SK-N-SH (cell line): ENCODE results near the gene ADAMTSL5. TPM values are rescaled to one million over a fixed set of nuclear protein-coding genes. Genes with fewer than 3 reads are reported as not detected.

Experiments used
- CTCF ChIA-PET: fragments of 300-600, 350-600 bp; formaldehyde crosslinking; extraction: SDS; loops from one replicate; lab custom pipeline; 2021; lab: Yijun Ruan, JAX
- POLR2A ChIA-PET: fragments of 350-600 bp; sonication (Branson Sonifier 250); formaldehyde crosslinking; extraction: SDS; loops from one replicate; lab custom pipeline; 2020; ENCODE audit warnings: antibody characterized with exemption, inconsistent platforms; lab: Yijun Ruan, JAX
- DNase-seq: peaks from one replicate; pipeline ENCODE4 v3.0.0; 2012
- H2AFZ ChIP-seq: fragments of 200-600 bp; sonication (generic); 2 replicates; pipeline ENCODE4 v1.8.1; 2016; ENCODE audit warnings: antibody characterized with exemption, mild to moderate bottlenecking, low read depth
- H3F3A ChIP-seq: fragments of 200-600 bp; sonication (generic); replicated peaks from 2 replicates; pipeline ENCODE3; 2016; ENCODE audit warnings: antibody characterized with exemption, mild to moderate bottlenecking; ENCODE audit not compliant: insufficient read depth
- H3K27ac ChIP-seq, 2 experiments: fragments of 200-500 bp in 1 of 2; fragments of 200-600 bp in 1 of 2; sonication (Bioruptor generic) in 1 of 2; sonication (generic), shearing (Covaris generic) in 1 of 2; 2 replicates each; pipeline versions ENCODE4 v1.5.1 to v1.6.1; 2014 to 2016; ENCODE audit warnings: low read depth in 2 of 2, inconsistent platforms in 1 of 2, low read length in 1 of 2, mild to moderate bottlenecking in 1 of 2, mixed read lengths in 1 of 2
- H3K27me3 ChIP-seq: fragments of 200-600 bp; sonication (generic), shearing (Covaris generic); 2 replicates; pipeline ENCODE4 v1.6.1; 2016; ENCODE audit warnings: mixed run types; ENCODE audit not compliant: insufficient read depth
- H3K36me3 ChIP-seq, 2 experiments: fragments of 200-500 bp in 1 of 2; fragments of 200-600 bp in 1 of 2; sonication (Bioruptor generic) in 1 of 2; sonication (generic) in 1 of 2; replicated peaks in 1 of 2; 2 replicates each; pipeline versions ENCODE3 to v1.5.1; 2014 to 2016; ENCODE audit warnings: low read length in 1 of 2, mild to moderate bottlenecking in 1 of 2; ENCODE audit not compliant: insufficient read depth in 2 of 2, control insufficient read depth in 1 of 2
- H3K4me1 ChIP-seq, 2 experiments: fragments of 200-500 bp in 1 of 2; fragments of 200-600 bp in 1 of 2; sonication (Bioruptor generic) in 1 of 2; sonication (generic), shearing (Covaris generic) in 1 of 2; 2 replicates each; pipeline versions ENCODE4 v1.5.1 to v1.6.1; 2014 to 2016; ENCODE audit warnings: low read depth in 1 of 2, low read length in 1 of 2, mixed run types in 1 of 2; ENCODE audit not compliant: insufficient read depth in 2 of 2, control insufficient read depth in 1 of 2
- H3K4me2 ChIP-seq: fragments of 200-600 bp; sonication (generic), shearing (Covaris generic); 2 replicates; pipeline ENCODE4 v1.6.1; 2017; ENCODE audit warnings: mixed run types
- H3K4me3 ChIP-seq, 2 experiments: fragments of 200-500 bp in 1 of 2; fragments of 200-600 bp in 1 of 2; sonication (Bioruptor generic) in 1 of 2; sonication (generic), shearing (Covaris generic) in 1 of 2; 2 replicates each; pipeline versions ENCODE4 v1.5.1 to v1.8.1; 2014 to 2016; ENCODE audit warnings: low read depth in 2 of 2, inconsistent platforms in 1 of 2, low read length in 1 of 2, mild to moderate bottlenecking in 1 of 2, mixed read lengths in 1 of 2, moderate library complexity in 1 of 2
- H3K79me2 ChIP-seq: fragments of 200-600 bp; sonication (generic); 2 replicates; pipeline ENCODE4 v1.8.1; 2017; ENCODE audit warnings: mild to moderate bottlenecking; ENCODE audit not compliant: insufficient read depth
- H3K9ac ChIP-seq: fragments of 200-600 bp; sonication (generic); 2 replicates; pipeline ENCODE4 v1.6.1; 2017; ENCODE audit warnings: mixed run types
- H3K9me2 ChIP-seq: fragments of 200-600 bp; sonication (generic); 2 replicates; pipeline ENCODE4 v1.6.1; 2017; ENCODE audit warnings: mixed run types
- H3K9me3 ChIP-seq: fragments of 200-600 bp; sonication (generic); 2 replicates; pipeline ENCODE4 v1.6.1; 2017; ENCODE audit warnings: mixed run types, mild to moderate bottlenecking, moderate library complexity
- H4K20me1 ChIP-seq: fragments of 200-600 bp; sonication (generic); 2 replicates; pipeline ENCODE4 v1.6.1; 2017; ENCODE audit warnings: mild to moderate bottlenecking, mixed run types; ENCODE audit not compliant: insufficient read depth
- CHD2 ChIP-seq: fragments of 150-350 bp; IDR thresholded peaks from 2 replicates; pipeline ENCODE4 v1.6.1; 2018; ENCODE audit warnings: low read length; ENCODE audit not compliant: partially characterized antibody
- EZH2phosphoT487 ChIP-seq: fragments of 200-600 bp; sonication (generic); IDR thresholded peaks from 2 replicates; pipeline ENCODE4 v1.6.1; 2017; ENCODE audit warnings: low read depth, mixed run types, mild to moderate bottlenecking, antibody characterized with exemption, moderate library complexity, borderline replicate concordance
- FOXJ3 ChIP-seq: sonication (generic); formaldehyde crosslinking; IDR thresholded peaks from 2 replicates; pipeline ENCODE4 v1.5.1; 2020; ENCODE audit warnings: mild to moderate bottlenecking, missing genetic modification reagents
- FOXM1 ChIP-seq: IDR thresholded peaks from 2 replicates; pipeline ENCODE4 v1.4.0; 2012; ENCODE audit warnings: low read depth, mild to moderate bottlenecking
- GABPA ChIP-seq: IDR thresholded peaks from 2 replicates; pipeline ENCODE4 v1.4.0; 2012; ENCODE audit warnings: low read depth, mild to moderate bottlenecking
- JUND ChIP-seq: IDR thresholded peaks from 2 replicates; pipeline ENCODE4 v1.4.0; 2012
- NRF1 ChIP-seq: IDR thresholded peaks from 2 replicates; pipeline ENCODE4 v1.6.1; 2012; ENCODE audit warnings: low read depth, mild to moderate bottlenecking, low read length
- POLR2AphosphoS5 ChIP-seq: IDR thresholded peaks from 2 replicates; pipeline ENCODE4 v1.6.1; 2012; ENCODE audit warnings: low read depth, low read length
- RAD21 ChIP-seq: IDR thresholded peaks from 2 replicates; pipeline ENCODE4 v1.6.1; 2012; ENCODE audit warnings: mild to moderate bottlenecking, low read length
- RCOR1 ChIP-seq: fragments of 150-350 bp; IDR thresholded peaks from 2 replicates; pipeline ENCODE4 v1.6.1; 2017; ENCODE audit warnings: antibody characterized with exemption, low read length
- RFX5 ChIP-seq: IDR thresholded peaks from 2 replicates; pipeline ENCODE4 v1.6.1; 2012; ENCODE audit warnings: mild to moderate bottlenecking, improper control_type of control experiment, low read length
- RXRA ChIP-seq: IDR thresholded peaks from 2 replicates; pipeline ENCODE4 v1.4.0; 2012; ENCODE audit warnings: low read depth, mild to moderate bottlenecking, borderline replicate concordance
- SMC3 ChIP-seq: IDR thresholded peaks from 2 replicates; pipeline ENCODE4 v1.6.1; 2012; ENCODE audit warnings: low read depth, low read length, improper control_type of control experiment
- WGBS: methylation state at CpG from one replicate; pipeline ENCODE4 v1.1.6; 2017; ENCODE audit warnings: low lambda C conversion rate; 5-methylcytosine and 5-hydroxymethylcytosine counted together
- polyA plus RNA-seq, 3 experiments: library from polyadenylated mRNA; depleted of rRNA; stranded (reverse); fragments of >200 nt; gene quantifications; 2 replicates each; pipeline ENCODE4 v1.2.3, GENCODE V29; 2012
- TF ChIP-seq, protein P1 (sequence below): fragments of 200-600 bp; sonication (generic); IDR thresholded peaks from 2 replicates; pipeline ENCODE4 v1.6.1; 2017; ENCODE audit warnings: antibody characterized with exemption, mild to moderate bottlenecking, moderate library complexity
- TF ChIP-seq, protein P2 (sequence below): IDR thresholded peaks from 2 replicates; pipeline ENCODE4 v1.4.0; 2012; ENCODE audit warnings: low read depth
- TF ChIP-seq, protein P3 (sequence below): IDR thresholded peaks from 2 replicates; pipeline ENCODE4 v1.4.0; 2012; ENCODE audit warnings: low read depth, borderline replicate concordance
- TF ChIP-seq, protein P4 (sequence below): IDR thresholded peaks from 2 replicates; pipeline ENCODE4 v1.4.0; 2012; ENCODE audit warnings: low read depth, borderline replicate concordance

Gene ADAMTSL5
- polyA plus RNA-seq, 1 of the 3 experiments (the other 2 are of a cell fraction): 5.7 TPM

DNA sequence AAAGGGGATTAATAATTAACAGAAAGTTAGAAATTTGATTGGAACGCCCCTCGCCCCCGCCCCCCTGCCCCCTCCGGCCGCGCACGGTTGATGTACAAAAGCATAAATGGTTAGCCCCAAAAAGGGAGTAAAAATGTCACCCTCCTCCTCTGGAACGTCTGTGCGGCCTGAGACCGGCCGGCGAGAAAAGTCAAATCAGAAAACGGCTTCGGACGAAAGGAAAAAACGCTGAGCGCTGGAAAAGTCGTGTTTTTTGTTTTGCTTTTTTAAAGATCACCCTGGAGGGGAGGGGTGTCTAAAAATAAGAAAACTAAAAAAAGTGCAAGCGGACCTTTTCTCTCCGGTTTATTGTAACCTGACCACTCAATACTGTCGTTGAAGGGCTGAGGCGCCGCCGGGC, 42.1 kb upstream of the ADAMTSL5 start:
- 94% methylated on average over 24 of the region's 24 CpGs for WGBS
- Histone ChIP-seq H3K4me2 (no peak overlapping the region), H2AFZ (no peak overlapping the region), H3K27ac (no peak overlapping the region), H3K4me1 (no peaks in the 10 kb centered on the region), H3K27me3 (no peaks in the 10 kb centered on the region), H4K20me1 (peaks cover 45% of the 10 kb centered on the region), H3K9ac (no peak overlapping the region), H3F3A (no peaks in the 10 kb centered on the region), H3K9me3 (no peaks in the 10 kb centered on the region), H3K9me2 (no peaks in the 10 kb centered on the region), H3K79me2 (peaks cover 40% of the 10 kb centered on the region), H3K36me3 (peaks cover 0 to 2% of the 10 kb centered on the region in 2 experiments), H3K4me3 (no peak overlapping the region)
- ChIA-PET CTCF (interaction anchor here (0.8 to 1.6 kb wide), 3 partner anchors 9 to 228 kb away, joined by 3 to 6 read pairs (median 3); no protein-coding TSS in a partner anchor), POLR2A (no interaction called here)
- no peak for DNase-seq
- TF ChIP-seq CHD2 (no peak), EZH2phosphoT487 (no peak)
- TF ChIP-seq, protein P1, sequence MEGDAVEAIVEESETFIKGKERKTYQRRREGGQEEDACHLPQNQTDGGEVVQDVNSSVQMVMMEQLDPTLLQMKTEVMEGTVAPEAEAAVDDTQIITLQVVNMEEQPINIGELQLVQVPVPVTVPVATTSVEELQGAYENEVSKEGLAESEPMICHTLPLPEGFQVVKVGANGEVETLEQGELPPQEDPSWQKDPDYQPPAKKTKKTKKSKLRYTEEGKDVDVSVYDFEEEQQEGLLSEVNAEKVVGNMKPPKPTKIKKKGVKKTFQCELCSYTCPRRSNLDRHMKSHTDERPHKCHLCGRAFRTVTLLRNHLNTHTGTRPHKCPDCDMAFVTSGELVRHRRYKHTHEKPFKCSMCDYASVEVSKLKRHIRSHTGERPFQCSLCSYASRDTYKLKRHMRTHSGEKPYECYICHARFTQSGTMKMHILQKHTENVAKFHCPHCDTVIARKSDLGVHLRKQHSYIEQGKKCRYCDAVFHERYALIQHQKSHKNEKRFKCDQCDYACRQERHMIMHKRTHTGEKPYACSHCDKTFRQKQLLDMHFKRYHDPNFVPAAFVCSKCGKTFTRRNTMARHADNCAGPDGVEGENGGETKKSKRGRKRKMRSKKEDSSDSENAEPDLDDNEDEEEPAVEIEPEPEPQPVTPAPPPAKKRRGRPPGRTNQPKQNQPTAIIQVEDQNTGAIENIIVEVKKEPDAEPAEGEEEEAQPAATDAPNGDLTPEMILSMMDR: no peak
- TF ChIP-seq, protein P2, sequence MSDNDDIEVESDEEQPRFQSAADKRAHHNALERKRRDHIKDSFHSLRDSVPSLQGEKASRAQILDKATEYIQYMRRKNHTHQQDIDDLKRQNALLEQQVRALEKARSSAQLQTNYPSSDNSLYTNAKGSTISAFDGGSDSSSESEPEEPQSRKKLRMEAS: no peak
- TF ChIP-seq, protein P3, sequence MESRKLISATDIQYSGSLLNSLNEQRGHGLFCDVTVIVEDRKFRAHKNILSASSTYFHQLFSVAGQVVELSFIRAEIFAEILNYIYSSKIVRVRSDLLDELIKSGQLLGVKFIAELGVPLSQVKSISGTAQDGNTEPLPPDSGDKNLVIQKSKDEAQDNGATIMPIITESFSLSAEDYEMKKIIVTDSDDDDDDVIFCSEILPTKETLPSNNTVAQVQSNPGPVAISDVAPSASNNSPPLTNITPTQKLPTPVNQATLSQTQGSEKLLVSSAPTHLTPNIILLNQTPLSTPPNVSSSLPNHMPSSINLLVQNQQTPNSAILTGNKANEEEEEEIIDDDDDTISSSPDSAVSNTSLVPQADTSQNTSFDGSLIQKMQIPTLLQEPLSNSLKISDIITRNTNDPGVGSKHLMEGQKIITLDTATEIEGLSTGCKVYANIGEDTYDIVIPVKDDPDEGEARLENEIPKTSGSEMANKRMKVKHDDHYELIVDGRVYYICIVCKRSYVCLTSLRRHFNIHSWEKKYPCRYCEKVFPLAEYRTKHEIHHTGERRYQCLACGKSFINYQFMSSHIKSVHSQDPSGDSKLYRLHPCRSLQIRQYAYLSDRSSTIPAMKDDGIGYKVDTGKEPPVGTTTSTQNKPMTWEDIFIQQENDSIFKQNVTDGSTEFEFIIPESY: no peak

DNA sequence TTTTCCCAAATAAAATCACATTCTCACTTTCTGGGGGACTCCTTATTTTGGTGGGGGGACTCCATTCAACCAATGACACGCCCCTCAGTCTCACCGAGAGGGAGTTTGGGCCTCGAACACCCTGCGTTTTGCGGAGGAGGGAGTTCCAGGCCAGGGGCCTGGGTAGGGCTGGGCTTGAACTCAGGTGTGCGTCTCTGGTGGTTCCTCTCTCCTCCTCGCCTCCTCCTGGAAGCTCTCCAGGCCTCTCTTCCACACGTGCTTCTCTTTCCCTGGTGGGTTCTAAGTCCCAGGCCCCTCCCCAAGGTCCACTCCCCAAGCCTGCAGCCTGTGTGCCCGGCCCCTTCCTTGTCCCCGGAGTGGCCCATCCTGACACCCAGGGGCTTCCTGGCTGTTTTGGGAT, 40.6 kb upstream of the ADAMTSL5 start:
- Histone ChIP-seq H3K27me3 (no peaks in the 10 kb centered on the region), H3K9me2 (no peaks in the 10 kb centered on the region), H4K20me1 (peaks cover 29% of the 10 kb centered on the region), H3K79me2 (peaks cover 25% of the 10 kb centered on the region), H3K36me3 (peaks cover 0 to 2% of the 10 kb centered on the region in 2 experiments), H3K4me3 (no peak overlapping the region), H2AFZ (no peak overlapping the region), H3K4me2 (no peak overlapping the region), H3K27ac (no peak overlapping the region), H3K9ac (no peak overlapping the region), H3K4me1 (no peaks in the 10 kb centered on the region), H3F3A (no peaks in the 10 kb centered on the region), H3K9me3 (no peaks in the 10 kb centered on the region)
- ChIA-PET CTCF (interaction anchor here (1.5 to 1.6 kb wide), 2 partner anchors 229 to 273 kb away, joined by 3 read pairs; no protein-coding TSS in a partner anchor), POLR2A (no interaction called here)
- no peak for DNase-seq
- 98% methylated on average over 10 of the region's 10 CpGs for WGBS
- TF ChIP-seq RFX5 (no peak), SMC3 (no peak), POLR2AphosphoS5 (no peak), RAD21 (no peak), FOXJ3 (CRISPR knock-in tag) (no peak), JUND (no peak), FOXM1 (no peak), RXRA (no peak), NRF1 (no peak), RCOR1 (no peak), GABPA (no peak)
- TF ChIP-seq, protein P3: no peak
- TF ChIP-seq, protein P1: no peak
- TF ChIP-seq, protein P4, sequence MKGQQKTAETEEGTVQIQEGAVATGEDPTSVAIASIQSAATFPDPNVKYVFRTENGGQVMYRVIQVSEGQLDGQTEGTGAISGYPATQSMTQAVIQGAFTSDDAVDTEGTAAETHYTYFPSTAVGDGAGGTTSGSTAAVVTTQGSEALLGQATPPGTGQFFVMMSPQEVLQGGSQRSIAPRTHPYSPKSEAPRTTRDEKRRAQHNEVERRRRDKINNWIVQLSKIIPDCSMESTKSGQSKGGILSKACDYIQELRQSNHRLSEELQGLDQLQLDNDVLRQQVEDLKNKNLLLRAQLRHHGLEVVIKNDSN: no peak
